GM21528 (cell line): ENCODE measurements around the gene RUNDC1.
"Not testable (repeated sequence)": the region's sequence is repeated elsewhere in the genome, so short reads cannot be mapped to it uniquely, and the experiment has no call there.

Experiments used
- ATAC-seq: cut with Tn5 transposase; IDR thresholded peaks from one replicate; pipeline ENCODE4 v1.9.1; 2021; ENCODE audit warnings: mild to moderate bottlenecking, moderate library complexity; ENCODE audit not compliant: unreplicated experiment, low FRiP score

The RUNDC1 gene

GRCh38 chr17:42989726-42990652 is 9.6 kb downstream of the RUNDC1 start:
- ATAC-seq = no peak

DNA sequence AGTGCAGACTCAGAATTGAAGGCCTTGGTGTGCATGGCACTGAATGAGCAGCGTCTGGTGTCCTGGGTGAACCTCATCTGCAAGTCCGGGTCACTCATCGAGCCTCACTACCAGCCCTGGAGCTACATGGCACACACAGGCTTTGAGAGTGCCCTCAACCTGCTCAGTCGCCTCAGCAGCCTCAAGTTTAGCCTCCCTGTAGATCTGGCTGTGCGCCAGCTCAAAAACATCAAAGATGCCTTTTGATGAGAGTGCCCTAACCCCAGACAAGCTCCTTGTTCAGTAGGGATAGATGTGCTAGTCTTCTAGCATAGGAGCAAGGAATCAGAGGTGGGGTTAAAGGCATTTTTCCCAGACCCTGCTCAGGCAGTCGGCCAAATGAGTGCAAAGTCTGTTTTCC is 11.1 kb downstream of the RUNDC1 start:
- ATAC-seq = no peak

- no peak for ATAC-seq
These were observed 12.5 kb downstream of the RUNDC1 start for GRCh38 chr17:42992872-42993271.

- not testable (repeated sequence) for ATAC-seq
These were observed 13.5 kb downstream of the RUNDC1 start for GRCh38 chr17:42993913-42994312.

- no peak for ATAC-seq
These were observed 17.1 kb downstream of the RUNDC1 start for GRCh38 chr17:42997390-42997983.

DNA sequence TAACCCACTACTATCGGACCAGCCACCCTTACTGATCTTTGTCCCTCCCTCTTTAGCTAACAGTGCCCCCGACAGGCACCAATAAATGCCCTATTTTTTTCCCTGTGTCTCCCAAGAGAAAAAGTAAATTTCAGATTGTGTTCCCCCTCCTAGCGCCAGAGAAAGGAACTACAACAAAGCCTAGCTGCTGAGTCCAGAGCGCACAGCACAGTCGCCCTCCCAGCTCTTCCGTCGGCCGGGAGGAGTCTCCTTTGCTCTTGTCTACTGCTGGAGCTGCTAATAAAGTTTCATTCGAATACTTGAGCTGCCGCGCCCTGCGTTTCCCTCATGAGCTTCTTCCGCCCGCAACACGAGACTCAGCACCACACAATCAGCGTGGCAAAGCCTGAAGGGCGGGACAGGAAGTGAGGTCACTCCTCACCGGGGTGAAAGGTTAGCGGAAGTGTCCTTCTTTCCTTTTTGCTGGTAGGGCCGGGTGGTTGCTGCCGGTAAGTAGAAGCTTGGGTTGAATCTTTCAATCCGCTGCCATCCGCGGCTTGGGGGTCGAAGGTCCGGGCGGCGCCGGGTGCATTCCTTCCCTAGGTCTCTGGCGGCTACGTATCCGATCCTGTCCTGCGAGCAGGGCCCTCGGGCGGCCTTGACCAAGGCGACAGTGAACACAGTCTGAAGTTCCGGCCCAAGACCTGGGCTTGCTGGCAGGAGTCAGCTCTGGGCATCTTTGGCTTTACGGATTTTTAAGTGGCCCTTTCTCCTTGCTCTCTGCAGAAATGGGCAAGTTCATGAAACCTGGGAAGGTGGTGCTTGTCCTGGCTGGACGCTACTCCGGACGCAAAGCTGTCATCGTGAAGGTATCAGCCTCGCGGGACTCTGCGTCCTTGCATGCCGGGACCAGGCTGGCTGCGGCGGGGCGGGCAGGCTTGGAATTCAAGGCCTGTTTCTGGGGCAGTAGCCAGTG is 17.9 kb downstream of the RUNDC1 start, which contains the start of gene RPL27:
RPL27 (plus strand) TSS at position 436 of the 955 bp plus-strand sequence; CDS start at position 768, 332 bp downstream.
- peak; percentile 89 for ATAC-seq

- ATAC-seq = no peak
These were observed 18.7 kb downstream of the RUNDC1 start for GRCh38 chr17:42999003-42999525.

DNA sequence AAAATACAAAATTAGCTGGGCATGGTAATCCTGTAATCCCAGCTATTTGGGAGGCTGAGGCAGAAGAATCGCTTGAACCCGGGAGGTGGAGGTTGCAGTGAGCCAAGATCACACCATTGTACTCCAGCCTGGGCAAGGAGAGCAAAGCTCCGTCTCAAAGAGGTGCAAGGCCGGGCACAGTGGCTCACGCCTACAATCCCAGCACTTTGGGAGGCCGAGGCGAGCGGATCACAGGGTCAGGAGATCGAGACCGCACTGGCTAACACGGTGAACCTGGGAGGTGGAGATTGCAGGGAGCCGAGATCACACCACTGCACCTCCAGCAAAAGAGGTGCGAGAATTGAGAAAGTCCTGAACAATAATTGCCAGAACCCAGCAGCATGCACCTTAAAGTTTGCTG is 20.5 kb downstream of the RUNDC1 start:
- ATAC-seq = not testable (repeated sequence)

DNA sequence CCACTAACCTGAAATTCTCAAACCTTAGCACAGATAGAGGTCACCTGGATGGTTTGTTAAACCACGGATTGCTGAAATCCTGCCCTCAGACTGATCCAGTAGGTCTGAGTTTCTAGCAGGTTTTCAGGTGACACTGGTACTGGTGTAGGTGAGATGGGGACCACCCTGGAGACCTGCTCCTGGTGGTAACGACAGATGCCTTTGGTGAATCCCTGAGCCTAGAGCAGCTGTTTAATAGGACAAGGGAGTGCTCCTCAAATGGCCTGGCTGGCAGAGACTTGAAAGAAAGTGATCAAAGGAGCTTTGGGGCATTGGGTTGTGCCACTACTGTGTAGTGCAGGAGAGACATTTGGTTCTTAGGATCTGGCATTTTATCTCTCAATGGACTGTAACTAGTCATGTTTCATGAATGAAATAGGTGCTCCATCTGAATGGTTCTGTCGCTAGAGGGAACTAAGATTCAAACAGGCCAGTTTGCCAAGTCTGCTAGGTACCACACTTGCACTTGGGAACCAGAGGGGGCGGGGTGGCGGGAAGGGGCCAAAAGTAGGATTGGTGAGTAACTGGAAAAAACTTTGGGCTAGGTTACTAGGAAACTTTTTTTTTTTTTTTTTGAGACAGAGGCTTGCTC is 23.3 kb downstream of the RUNDC1 start:
- no peak for ATAC-seq

- ATAC-seq = no peak
These were observed 26.5 kb downstream of the RUNDC1 start, which contains the start of gene IFI35 for GRCh38 chr17:43006639-43007551. Gene IFI35 (plus strand): TSS chr17:43006784. CDS start chr17:43006948, 164 bp downstream.

DNA sequence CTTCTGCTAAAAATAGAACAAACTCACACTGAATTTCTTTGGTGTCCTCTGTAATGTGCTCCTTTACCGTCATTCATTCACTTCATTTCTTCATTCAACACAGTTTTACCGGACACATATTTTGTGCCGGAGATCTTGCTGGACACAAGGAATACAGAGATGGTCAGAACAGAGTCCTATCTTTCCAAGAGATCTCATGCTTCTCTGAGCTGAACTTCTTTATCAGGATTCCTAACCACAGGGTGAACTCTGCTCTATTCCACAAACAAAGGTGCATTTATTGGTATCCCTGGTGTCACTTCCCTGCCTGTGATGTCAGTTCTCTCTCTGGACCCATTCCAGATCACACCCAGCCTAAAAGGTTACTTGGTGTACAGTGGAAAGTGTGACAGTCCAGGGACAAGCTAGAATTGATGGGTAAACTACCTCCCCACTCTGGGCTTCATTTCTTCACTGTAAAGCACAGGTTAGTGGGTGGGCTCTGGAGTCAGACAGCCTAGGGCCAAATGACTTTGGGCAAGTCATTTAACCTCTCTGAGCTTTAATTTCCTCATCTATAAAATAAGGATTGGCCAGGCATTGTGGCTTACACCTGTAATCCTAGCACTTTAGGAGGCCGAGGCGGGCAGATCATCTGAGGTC is 30.4 kb downstream of the RUNDC1 start:
- no peak for ATAC-seq

- no peak for ATAC-seq
These were observed 31.5 kb downstream of the RUNDC1 start for GRCh38 chr17:43011728-43012472.

- ATAC-seq = no peak
These were observed 32.9 kb downstream of the RUNDC1 start for GRCh38 chr17:43013296-43013695.

DNA sequence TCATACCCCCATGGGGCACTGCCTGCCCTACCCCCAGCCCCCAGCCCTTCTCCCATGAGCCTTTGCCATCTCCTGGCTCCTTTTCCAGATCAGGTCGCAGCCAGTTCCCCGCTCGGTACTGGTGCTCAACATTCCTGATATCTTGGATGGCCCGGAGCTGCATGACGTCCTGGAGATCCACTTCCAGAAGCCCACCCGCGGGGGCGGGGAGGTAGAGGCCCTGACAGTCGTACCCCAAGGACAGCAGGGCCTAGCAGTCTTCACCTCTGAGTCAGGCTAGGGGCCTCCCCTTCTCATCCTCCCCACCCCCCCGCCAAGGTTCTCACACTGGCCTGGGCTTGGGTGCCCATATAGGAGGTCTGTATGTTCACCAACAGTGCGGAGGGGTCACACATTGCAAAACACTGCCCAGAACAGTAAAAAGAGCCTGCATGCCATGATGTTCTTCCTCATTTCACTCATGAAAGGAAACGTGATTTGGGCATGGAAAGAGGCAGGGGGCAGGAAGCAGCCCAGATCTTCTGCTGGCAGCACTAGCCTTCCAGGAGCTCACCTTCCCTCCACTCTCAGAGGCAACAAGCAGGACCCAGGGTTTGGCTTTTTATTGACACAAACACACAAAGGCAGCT is 33.8 kb downstream of the RUNDC1 start:
- no peak for ATAC-seq

GRCh38 chr17:43014649-43015542 is 34.5 kb downstream of the RUNDC1 start:
- ATAC-seq = no peak

DNA sequence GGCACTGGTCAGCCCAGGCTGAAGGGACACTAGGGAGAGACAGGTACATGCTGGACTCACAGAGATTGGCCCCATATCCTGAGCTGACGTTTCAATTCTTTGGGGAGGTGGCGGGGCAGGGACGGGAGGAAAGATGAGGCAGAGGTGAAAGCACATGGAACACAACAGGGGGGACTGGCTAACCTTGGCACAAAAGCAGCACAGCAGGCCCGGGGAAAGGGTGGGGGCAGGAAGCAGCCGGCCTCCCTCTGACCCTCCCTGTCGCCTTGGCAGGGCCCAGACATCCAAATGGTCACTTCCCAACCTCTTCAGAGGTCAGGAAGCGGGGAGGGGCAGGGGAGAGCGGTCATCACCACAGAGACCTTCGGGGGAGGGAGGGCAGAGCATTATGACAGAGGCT is 35.2 kb downstream of the RUNDC1 start:
- ATAC-seq = no peak
